MM.1S (cell line): ENCODE measurements around the gene NT5C3A.
"Not testable (repeated sequence)": the region's sequence is repeated elsewhere in the genome, so short reads cannot be mapped to it uniquely, and the experiment has no call there.

ENCODE experiments used
- DNase-seq: peaks from one replicate; pipeline ENCODE4 v3.0.0-alpha.2; 2015
- H2AFZ ChIP-seq: fragments of 300-600 bp; sonication (generic); 2 replicates; pipeline ENCODE4 v1.6.0; 2016; ENCODE audit warnings: antibody characterized with exemption, low read length
- H3F3A ChIP-seq: fragments of 300-600 bp; sonication (generic); 2 replicates; pipeline ENCODE4 v1.6.1; 2016; ENCODE audit warnings: mild to moderate bottlenecking, antibody characterized with exemption, low read length, moderate library complexity, mixed read lengths; ENCODE audit not compliant: insufficient read depth
- H3K27ac ChIP-seq: fragments of 300-600 bp; sonication (generic); 2 replicates; pipeline ENCODE4 v1.5.1; 2016; ENCODE audit warnings: mild to moderate bottlenecking, low read length
- H3K27me3 ChIP-seq: fragments of 300-600 bp; sonication (generic); replicated peaks from 2 replicates; pipeline ENCODE4 v1.6.0; 2016; ENCODE audit warnings: low read length; ENCODE audit not compliant: insufficient read depth
- H3K36me3 ChIP-seq: fragments of 300-600 bp; sonication (generic); replicated peaks from 2 replicates; pipeline ENCODE4 v1.6.1; 2016; ENCODE audit warnings: mild to moderate bottlenecking, low read length, mixed read lengths; ENCODE audit not compliant: insufficient read depth
- H3K4me1 ChIP-seq: fragments of 300-600 bp; sonication (generic); 2 replicates; pipeline ENCODE4 v1.6.1; 2016; ENCODE audit warnings: low read length, mixed read lengths
- H3K4me2 ChIP-seq: fragments of 300-600 bp; sonication (generic); 2 replicates; pipeline ENCODE4 v1.6.0; 2016; ENCODE audit warnings: low read depth, low read length
- H3K4me3 ChIP-seq: fragments of 300-600 bp; sonication (generic); 2 replicates; pipeline ENCODE4 v1.5.1; 2016; ENCODE audit warnings: low read length, mixed read lengths
- H3K79me2 ChIP-seq: fragments of 300-600 bp; sonication (generic); 2 replicates; pipeline ENCODE4 v1.6.1; 2016; ENCODE audit warnings: mixed run types, low read length, mixed read lengths
- H3K9ac ChIP-seq: fragments of 300-600 bp; sonication (generic); 2 replicates; pipeline ENCODE4 v1.6.1; 2016; ENCODE audit warnings: low read length, mixed read lengths
- H3K9me2 ChIP-seq: fragments of 300-600 bp; sonication (generic); replicated peaks from 2 replicates; pipeline ENCODE4 v1.6.1; 2016; ENCODE audit warnings: mild to moderate bottlenecking, low read length, mixed read lengths; ENCODE audit not compliant: insufficient read depth
- H3K9me3 ChIP-seq: fragments of 300-600 bp; sonication (generic); replicated peaks from 2 replicates; pipeline ENCODE4 v1.6.1; 2016; ENCODE audit warnings: mild to moderate bottlenecking, low read length, mixed read lengths; ENCODE audit not compliant: insufficient read depth
- H4K20me1 ChIP-seq: fragments of 300-600 bp; sonication (generic); 2 replicates; pipeline ENCODE4 v1.6.1; 2016; ENCODE audit warnings: mild to moderate bottlenecking, low read length, moderate library complexity, mixed read lengths; ENCODE audit not compliant: insufficient read depth
- TF ChIP-seq, protein P1 (sequence below): fragments of 300-600 bp; sonication (generic); IDR thresholded peaks from 2 replicates; pipeline ENCODE4 v1.5.1; 2016; ENCODE audit warnings: antibody characterized with exemption, low read length, mixed read lengths

The NT5C3A gene

GRCh38 chr7:32971967-32972366 lies 90.6 kb downstream of the NT5C3A start:
- H4K20me1 ChIP-seq, H3K36me3 ChIP-seq, H2AFZ ChIP-seq, H3F3A ChIP-seq, H3K27ac ChIP-seq, H3K9me2 ChIP-seq, H3K9ac ChIP-seq, H3K9me3 ChIP-seq, H3K4me2 ChIP-seq, H3K79me2 ChIP-seq, H3K27me3 ChIP-seq, H3K4me1 ChIP-seq, DNase-seq, H3K4me3 ChIP-seq: not testable (repeated sequence)

- not testable (repeated sequence) for H3K27me3 ChIP-seq, H3K36me3 ChIP-seq, H3F3A ChIP-seq, H4K20me1 ChIP-seq, H2AFZ ChIP-seq, H3K4me1 ChIP-seq, H3K27ac ChIP-seq, H3K4me2 ChIP-seq, H3K9me2 ChIP-seq, H3K9me3 ChIP-seq, H3K9ac ChIP-seq, H3K4me3 ChIP-seq, DNase-seq, H3K79me2 ChIP-seq
Observed at GRCh38 chr7:32967268-32967582, 95.4 kb downstream of the NT5C3A start.

DNA sequence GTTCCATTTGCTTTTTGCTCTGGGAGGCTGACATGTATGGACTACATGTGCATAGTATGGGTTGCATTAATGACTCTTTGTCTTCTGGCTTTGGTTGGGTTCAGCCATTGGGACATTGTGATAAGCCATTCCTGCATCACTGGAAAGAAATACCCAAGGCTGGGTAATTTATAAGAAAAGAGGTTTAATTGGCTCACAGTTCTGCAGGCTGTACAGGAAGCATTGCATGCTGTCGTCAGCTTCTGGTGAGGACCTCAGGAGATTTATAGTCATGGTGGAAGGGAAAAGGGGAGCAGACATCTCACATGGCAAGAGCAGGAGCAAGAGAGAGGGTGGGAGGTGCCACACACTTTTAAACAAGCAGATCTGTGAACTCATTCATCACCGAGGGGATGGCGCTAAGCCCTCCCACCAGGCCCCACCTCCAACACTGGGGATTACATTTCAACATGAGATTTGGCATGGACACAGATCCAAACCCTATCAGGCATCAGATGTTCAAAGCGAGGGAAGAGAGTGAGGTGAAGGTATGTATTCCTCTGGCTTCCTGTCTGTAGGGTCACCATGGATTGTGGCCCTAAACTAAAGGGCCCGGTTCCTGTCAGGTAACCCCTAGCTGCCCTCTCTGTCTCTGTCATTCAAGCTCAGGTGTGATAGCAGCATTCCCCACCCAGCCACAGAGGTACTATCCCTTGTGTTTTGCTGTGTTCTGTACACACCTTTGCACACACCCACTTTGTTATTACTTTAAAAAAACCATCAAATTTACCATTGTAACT lies 95.9 kb downstream of the NT5C3A start:
- H3K9ac ChIP-seq, H2AFZ ChIP-seq, DNase-seq, H3K4me1 ChIP-seq, H3K36me3 ChIP-seq, H3K79me2 ChIP-seq, H3K27me3 ChIP-seq, H3F3A ChIP-seq, H3K27ac ChIP-seq, H3K4me3 ChIP-seq, H4K20me1 ChIP-seq, H3K4me2 ChIP-seq, H3K9me3 ChIP-seq, H3K9me2 ChIP-seq: not testable (repeated sequence)

DNA sequence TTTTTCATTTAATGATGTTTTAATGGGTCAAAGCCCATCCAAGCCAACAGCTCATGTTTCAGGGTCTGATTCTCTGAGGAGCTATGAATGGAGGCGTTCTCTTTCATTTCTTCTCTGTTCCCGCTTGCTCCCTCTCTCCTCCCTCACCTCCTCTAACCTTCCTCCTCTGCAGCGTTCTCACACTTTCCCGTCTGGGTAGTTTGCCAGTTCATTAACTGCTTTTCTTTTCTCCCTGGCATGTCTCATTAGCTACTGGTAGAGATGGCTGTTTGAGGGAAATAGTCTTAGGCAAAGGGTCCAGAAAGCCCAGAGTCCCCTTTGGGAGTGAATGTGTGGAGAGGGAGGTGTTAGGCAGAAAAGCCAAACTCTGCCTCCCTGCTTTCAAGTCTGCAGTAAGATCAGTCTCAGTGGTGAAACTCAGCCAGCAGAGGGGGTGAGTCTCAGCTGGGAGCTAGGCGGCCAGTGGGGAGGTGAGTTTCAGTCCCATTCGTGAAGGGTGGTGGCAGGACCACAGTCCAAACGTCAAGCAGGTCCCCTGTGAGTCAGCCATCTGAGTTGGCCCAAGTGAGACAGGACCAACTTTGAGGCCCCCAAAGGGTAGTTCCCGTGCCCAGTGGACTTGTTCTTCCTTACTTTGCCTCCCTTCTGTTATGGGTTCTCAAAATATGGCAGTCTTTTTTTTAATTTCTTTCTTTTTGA lies 98.0 kb downstream of the NT5C3A start:
- DNase-seq, H3K9ac ChIP-seq, H3K27ac ChIP-seq, H2AFZ ChIP-seq, H3K27me3 ChIP-seq, H3K4me1 ChIP-seq, H3K9me2 ChIP-seq, H3K79me2 ChIP-seq, H3K9me3 ChIP-seq, H3F3A ChIP-seq, H3K4me2 ChIP-seq, H3K4me3 ChIP-seq, H3K36me3 ChIP-seq, H4K20me1 ChIP-seq: not testable (repeated sequence)
- TF ChIP-seq, protein P1, sequence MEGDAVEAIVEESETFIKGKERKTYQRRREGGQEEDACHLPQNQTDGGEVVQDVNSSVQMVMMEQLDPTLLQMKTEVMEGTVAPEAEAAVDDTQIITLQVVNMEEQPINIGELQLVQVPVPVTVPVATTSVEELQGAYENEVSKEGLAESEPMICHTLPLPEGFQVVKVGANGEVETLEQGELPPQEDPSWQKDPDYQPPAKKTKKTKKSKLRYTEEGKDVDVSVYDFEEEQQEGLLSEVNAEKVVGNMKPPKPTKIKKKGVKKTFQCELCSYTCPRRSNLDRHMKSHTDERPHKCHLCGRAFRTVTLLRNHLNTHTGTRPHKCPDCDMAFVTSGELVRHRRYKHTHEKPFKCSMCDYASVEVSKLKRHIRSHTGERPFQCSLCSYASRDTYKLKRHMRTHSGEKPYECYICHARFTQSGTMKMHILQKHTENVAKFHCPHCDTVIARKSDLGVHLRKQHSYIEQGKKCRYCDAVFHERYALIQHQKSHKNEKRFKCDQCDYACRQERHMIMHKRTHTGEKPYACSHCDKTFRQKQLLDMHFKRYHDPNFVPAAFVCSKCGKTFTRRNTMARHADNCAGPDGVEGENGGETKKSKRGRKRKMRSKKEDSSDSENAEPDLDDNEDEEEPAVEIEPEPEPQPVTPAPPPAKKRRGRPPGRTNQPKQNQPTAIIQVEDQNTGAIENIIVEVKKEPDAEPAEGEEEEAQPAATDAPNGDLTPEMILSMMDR = peak; percentile 39
